Measurements from ENCODE around the gene SND1.

The SND1 gene

DNA sequence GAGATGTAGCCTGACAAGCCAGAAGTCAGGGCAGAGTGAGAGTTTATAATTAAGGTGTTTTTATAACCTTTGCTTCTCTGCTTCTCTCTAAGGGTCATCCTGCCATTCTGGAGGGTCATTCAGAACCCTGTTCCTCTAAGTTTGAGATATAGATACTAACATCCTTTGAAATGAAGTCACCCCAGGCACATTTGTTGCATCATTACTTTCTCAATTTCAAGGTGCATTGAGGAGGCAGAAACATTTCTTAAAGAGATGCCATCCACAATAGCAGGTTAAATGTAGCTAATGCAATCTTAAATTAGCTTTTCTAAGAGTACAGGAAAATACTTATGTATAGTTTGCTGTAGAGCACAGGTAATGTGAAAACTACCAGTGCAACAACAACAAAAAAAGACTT lies 272.9 kb downstream of the SND1 start:
- no peak overlapping the region for H3K4me3 ChIP-seq (ENCODE audit: low read depth, low read length)
- TF ChIP-seq CTCF (IDR thresholded peaks at IDR 0.05; ENCODE audit: borderline replicate concordance, insufficient read depth, low read depth, low read length) = no peak

GRCh38 chr7:127927348-127927696 lies 275.3 kb downstream of the SND1 start:
- no peak overlapping the region for H3K4me3 ChIP-seq (ENCODE audit: low read depth, low read length)

GRCh38 chr7:127928222-127928621 lies 276.2 kb downstream of the SND1 start:
- no peak for TF ChIP-seq CTCF (IDR thresholded peaks at IDR 0.05; ENCODE audit: borderline replicate concordance, insufficient read depth, low read depth, low read length)
- H3K4me3 ChIP-seq (ENCODE audit: low read depth, low read length) = no peak overlapping the region

More at GRCh38 chr7:127927348-127927696, 275.3 kb downstream of the SND1 start:
- no peak for TF ChIP-seq CTCF (IDR thresholded peaks at IDR 0.05; ENCODE audit: borderline replicate concordance, insufficient read depth, low read depth, low read length)

GRCh38 chr7:127928852-127929251 lies 276.9 kb downstream of the SND1 start:
- no peak overlapping the region for H3K4me3 ChIP-seq (ENCODE audit: low read depth, low read length)
- TF ChIP-seq CTCF (IDR thresholded peaks at IDR 0.05; ENCODE audit: borderline replicate concordance, insufficient read depth, low read depth, low read length) = no peak

DNA sequence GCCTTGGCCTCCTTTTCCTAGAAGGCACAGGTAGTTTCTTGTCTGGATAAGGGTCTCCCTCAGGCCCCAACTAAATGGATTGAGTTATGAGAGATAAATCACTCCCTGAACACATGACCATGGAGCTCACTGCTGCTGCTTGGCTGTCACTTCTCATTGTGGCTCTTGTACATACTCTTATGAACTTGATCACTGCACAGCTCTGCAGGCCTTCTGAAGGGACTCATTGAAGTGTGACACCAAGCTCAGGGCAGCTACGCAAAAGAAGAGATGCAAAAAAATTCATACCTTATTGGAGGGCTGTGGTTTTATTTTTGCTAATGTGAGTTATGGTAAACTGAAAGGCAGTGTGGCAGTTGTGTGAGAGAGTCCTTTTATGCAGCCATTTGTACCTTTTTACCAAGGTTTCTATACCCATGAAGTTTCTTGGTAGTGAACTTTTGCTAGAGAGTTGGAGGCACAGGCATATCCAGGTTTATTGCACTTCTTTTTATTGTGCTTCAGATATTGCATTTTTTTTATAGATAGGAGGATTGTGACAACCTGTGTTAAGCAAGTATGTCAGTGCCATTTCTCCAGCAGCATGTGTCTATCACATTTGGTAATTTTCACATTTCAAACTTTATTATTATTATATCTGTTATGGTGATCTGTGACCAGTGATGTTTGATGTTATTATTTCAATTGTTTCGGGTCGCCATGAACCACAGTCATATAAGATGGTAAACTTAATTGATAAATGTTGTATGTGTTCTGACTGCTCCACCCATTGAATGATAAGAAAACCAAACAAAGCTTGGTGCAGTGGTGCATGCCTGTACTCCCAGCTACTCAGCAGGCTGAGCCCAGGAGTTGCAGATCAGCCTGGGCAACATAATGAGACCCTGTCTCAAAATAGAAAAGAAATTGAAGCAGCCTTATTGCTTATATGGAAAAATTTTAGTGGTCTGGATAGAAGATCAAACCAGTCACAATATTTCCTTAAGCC lies 278.6 kb downstream of the SND1 start:
- TF ChIP-seq CTCF (IDR thresholded peaks at IDR 0.05; ENCODE audit: borderline replicate concordance, insufficient read depth, low read depth, low read length) = no peak
- H3K4me3 ChIP-seq (ENCODE audit: low read depth, low read length) = no peak overlapping the region

- no peak for TF ChIP-seq CTCF (IDR thresholded peaks at IDR 0.05; ENCODE audit: borderline replicate concordance, insufficient read depth, low read depth, low read length)
- H3K4me3 ChIP-seq (ENCODE audit: low read depth, low read length) = no peak overlapping the region
Observed at GRCh38 chr7:127932076-127932475, 280.1 kb downstream of the SND1 start.

GRCh38 chr7:127932496-127932895 lies 280.5 kb downstream of the SND1 start:
- no peak for TF ChIP-seq CTCF (IDR thresholded peaks at IDR 0.05; ENCODE audit: borderline replicate concordance, insufficient read depth, low read depth, low read length)
- H3K4me3 ChIP-seq (ENCODE audit: low read depth, low read length) = no peak overlapping the region

Measured in GM12875 (cell line).